ENCODE data around the gene SLC6A20.

The SLC6A20 gene

DNA sequence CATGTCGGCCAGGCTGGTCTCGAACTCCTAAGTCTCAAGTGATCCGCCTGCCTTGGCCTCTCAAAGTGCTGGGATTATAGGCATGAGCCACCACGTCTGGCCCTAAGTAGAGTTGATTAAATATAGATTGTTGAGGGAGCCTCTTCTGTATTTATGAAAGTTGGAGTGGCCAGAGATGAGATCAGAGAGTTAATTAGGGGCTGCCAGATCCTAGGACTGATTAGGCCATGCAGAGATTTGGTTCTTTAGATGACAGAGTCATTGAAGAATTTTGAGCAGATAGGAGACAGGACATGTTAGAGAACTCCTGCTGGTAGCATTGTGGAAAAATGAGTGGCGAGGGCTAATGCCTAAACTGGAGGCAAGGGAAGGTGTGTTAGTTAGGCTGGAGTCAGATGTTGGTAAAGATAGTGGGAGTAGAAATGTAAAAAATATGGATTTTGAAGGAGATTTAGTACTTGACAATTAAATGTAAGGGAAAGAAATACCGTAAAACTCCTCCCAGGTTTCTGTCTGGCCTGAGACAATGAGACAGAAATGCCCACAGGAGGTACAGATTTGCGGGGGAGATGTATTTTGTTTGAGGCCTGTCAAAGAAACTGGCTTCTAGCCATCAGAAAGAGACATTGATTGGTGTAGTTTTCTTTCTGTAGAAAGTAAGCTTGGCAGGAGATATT lies 83.8 kb downstream of the SLC6A20 start:
- no peak for DNase-seq

DNA sequence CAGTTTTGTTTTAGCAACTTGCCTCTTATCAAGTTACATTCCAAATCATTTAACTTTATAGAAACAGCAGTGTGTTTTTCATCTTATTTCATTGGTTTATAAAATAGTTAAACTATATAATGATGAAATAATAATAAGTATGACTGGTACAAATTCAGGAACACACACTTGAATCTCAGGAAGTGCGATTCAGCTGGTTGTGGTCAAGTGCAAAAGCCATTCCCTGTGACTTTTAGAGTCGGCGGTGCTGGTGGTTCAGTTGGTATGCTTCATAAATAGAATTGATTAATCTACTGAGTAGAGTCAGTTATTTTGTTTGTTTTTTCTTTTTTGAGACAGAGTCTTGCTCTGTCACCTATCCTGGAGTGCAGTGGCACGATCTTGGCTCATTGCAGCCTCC lies 84.4 kb downstream of the SLC6A20 start:
- DNase-seq: no peak

DNA sequence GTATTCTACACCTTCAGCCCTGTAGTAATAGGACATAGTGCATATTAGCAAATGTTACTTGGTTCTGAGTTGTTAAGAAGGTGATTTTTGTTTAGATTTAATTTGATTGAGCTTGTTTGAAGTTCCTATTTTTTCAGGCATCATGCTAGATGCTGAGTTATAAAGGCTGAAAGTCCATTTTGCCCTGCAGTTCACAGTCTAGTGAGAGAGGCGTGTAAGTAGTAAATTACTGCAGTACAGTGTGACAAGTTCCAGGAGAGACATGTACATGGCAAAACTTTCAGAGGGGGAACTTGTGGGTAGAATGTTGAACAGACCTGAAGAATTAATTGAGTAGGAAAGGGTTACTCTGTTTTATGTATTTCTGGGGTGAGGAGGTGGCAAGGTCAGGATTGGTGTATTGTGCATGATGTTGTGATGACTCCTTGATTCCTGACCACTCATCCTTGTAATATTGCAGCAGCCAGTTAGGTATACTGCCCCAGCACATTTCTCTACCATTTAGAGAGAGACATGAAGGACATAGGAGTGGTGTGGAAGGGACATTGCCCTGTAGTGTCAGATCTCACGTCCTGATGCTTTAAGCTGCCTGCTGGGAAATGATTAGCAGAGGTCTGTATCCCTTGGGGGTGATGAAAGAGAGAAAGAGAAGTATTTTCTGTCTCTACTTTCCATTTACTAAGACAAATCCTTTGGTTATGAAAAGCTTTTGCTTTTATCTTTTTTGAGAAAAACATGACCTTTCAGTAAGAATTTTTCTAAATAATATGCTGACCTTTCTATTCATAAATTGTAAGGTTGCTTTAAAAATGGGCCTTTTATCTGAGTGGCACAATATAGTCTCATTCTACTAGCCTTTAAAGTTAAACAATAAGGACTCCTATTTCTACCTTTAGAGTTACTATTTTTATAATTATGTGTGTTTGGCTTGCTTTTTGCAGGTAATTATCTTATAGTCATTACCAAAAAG lies 90.2 kb downstream of the SLC6A20 start:
- DNase-seq: no peak

Measured in NCI-H1694 treated with DMSO at 0.1 percent for 48 hours (cell line).